Body of pancreas (tissue), 4 donors: ENCODE results near the gene NXPH4. TPM values are rescaled to one million over a fixed set of nuclear protein-coding genes. Genes with fewer than 3 reads are reported as not detected.
A peak's percentile ranks its signal among the peaks of the same experiment; 100 is the strongest.

Source experiments
- ATAC-seq: fragments of 150-250 bp; one replicate; pipeline ENCODE4 v1.9.1; 2016
- DNase-seq, 4 donors: peaks; one replicate each; pipeline ENCODE4 v3.0.0-alpha.2; 2019
- H3K27ac ChIP-seq, 4 donors: fragments of 200-600 bp; sonication (generic); 1 replicate in 3 of 4; 2 replicates in 1 of 4; pipeline versions ENCODE4 v1.5.1 to v1.6.1; 2016 to 2019; ENCODE audit warnings: mild to moderate bottlenecking in 1 of 4, mixed read lengths in 1 of 4, moderate library complexity in 1 of 4
- H3K27me3 ChIP-seq, 2 donors: fragments of 200-600 bp; sonication (generic); one replicate each; pipeline ENCODE4 v1.6.0; 2016; ENCODE audit warnings: mild to moderate bottlenecking in 1 of 2
- H3K36me3 ChIP-seq, 2 donors: fragments of 200-600 bp; sonication (generic); replicated peaks in 1 of 2; 2 replicates each; pipeline ENCODE4 v1.5.1; 2016; ENCODE audit warnings: low read depth in 2 of 2; ENCODE audit not compliant: insufficient read depth in 1 of 2
- H3K4me1 ChIP-seq: fragments of 200-600 bp; sonication (generic); one replicate; pipeline ENCODE4 v1.6.0; 2016
- H3K4me3 ChIP-seq, 2 donors: fragments of 200-600 bp; sonication (generic); 1 replicate in 1 of 2; 2 replicates in 1 of 2; pipeline ENCODE4 v1.5.1; 2016 to 2019
- H3K9me3 ChIP-seq, 3 donors: fragments of 200-600 bp; sonication (generic); 1 replicate in 2 of 3; 2 replicates in 1 of 3; pipeline ENCODE4 v1.5.1; 2016
- POLR2A ChIP-seq, 3 donors: fragments of 450-650 bp; IDR thresholded peaks; one replicate each; pipeline ENCODE4 v1.6.1; 2016; ENCODE audit warnings: antibody characterized with exemption in 3 of 3, mild to moderate bottlenecking in 2 of 3
- WGBS, 2 donors: methylation state at CpG; one replicate each; pipeline ENCODE4 v1.1.5; 2017; 5-methylcytosine and 5-hydroxymethylcytosine counted together
- intact Hi-C: fragments of 100-400 bp; cut with DNase I; formaldehyde crosslinking; loops from one replicate; pipeline ENCODE4 v1.15.1; 2023
- total RNA-seq, 2 donors: library from RNA; depleted of rRNA; stranded (reverse); fragments of >200 nt; gene quantifications; one replicate each; pipeline ENCODE4 v1.1.0, GENCODE V29; 2016
- TF ChIP-seq, protein P1 (sequence below), 7 experiments: fragments of 450-650 bp in 4 of 7; fragments of 200-600 bp in 3 of 7; sonication (generic) in 3 of 7; IDR thresholded peaks; one replicate each; pipeline ENCODE4 v1.5.1; 2016 to 2019; ENCODE audit warnings: antibody characterized with exemption in 7 of 7

NXPH4 gene
- total RNA-seq, 2 donors from 2014 or later: 2.9 to 4.6 TPM

DNA sequence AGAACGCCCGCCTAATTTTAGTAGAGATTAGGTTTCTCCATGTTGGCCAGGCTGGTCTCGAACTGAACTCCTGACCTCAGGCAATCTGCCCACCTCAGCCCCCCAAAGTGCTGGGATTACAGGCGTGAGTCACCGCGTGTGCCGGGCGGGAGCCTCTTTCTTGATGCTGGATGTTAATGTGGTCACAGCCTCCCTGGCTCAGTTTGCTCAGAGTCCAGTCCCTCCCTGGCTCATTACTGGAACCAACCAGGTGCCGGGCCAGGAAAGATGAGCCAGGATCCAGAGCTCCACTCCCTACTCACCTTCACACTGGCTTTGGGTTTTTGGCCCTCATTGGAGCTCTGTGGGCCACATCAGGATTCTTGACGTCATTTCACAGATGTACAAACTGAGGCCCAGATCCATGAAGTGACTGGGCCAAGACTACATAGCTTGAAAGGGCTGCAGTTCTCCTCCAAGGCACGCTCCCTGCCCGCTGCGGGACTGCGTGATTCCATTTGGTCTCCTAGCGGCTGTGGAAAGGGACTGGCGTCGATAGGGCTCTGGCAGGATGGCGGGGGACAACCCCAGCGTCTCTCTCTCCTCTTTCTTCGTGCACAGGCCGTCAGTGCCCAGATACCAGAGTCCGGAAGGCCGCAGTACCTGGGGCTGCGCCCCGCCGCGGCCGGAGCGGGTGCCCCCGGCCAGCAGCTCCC is 7.8 kb downstream of the NXPH4 start:
- ATAC-seq (no peak), DNase-seq (no peak)
- peaks cover 0 to 28% of the 10 kb centered on the region in 2 donors for H3K27me3 ChIP-seq
- 50 to 68% methylated on average over 11 to 30 of the region's 30 CpGs for WGBS, 2 donors
- TF ChIP-seq, protein P1, sequence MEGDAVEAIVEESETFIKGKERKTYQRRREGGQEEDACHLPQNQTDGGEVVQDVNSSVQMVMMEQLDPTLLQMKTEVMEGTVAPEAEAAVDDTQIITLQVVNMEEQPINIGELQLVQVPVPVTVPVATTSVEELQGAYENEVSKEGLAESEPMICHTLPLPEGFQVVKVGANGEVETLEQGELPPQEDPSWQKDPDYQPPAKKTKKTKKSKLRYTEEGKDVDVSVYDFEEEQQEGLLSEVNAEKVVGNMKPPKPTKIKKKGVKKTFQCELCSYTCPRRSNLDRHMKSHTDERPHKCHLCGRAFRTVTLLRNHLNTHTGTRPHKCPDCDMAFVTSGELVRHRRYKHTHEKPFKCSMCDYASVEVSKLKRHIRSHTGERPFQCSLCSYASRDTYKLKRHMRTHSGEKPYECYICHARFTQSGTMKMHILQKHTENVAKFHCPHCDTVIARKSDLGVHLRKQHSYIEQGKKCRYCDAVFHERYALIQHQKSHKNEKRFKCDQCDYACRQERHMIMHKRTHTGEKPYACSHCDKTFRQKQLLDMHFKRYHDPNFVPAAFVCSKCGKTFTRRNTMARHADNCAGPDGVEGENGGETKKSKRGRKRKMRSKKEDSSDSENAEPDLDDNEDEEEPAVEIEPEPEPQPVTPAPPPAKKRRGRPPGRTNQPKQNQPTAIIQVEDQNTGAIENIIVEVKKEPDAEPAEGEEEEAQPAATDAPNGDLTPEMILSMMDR (IDR thresholded peaks at IDR 0.05): no peak
- TF ChIP-seq POLR2A (IDR thresholded peaks at IDR 0.05): no peak
- H3K4me1 ChIP-seq: peaks cover 10% of the 10 kb centered on the region
- no peaks in the 10 kb centered on the region for H3K36me3 ChIP-seq
- H3K9me3 ChIP-seq: no peaks in the 10 kb centered on the region
- no peak overlapping the region for H3K27ac ChIP-seq
- intact Hi-C loops: no loop called here
- H3K4me3 ChIP-seq: no peak overlapping the region

DNA sequence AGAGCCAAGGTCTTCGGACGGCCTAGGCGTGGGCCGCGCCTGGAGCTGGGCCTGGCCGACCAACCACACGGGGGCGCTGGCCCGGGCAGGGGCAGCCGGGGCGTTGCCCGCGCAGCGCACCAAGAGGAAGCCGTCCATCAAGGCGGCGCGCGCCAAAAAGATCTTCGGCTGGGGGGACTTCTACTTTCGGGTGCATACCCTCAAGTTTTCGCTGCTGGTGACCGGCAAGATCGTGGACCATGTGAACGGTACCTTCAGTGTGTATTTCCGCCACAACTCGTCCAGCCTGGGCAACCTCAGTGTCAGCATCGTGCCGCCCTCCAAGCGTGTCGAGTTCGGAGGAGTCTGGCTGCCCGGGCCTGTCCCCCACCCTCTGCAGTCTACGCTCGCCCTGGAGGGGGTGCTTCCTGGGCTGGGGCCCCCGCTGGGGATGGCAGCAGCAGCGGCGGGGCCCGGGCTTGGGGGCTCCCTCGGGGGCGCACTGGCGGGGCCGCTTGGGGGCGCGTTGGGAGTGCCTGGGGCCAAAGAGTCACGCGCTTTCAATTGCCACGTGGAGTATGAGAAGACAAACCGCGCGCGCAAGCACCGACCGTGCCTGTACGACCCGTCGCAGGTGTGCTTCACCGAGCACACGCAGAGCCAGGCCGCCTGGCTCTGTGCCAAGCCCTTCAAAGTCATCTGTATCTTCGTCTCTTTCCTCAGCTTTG is 8.5 kb downstream of the NXPH4 start:
- 14 to 47% methylated on average over 3 to 56 of the region's 61 CpGs for WGBS, 2 donors
- DNase-seq (peak in 3 of 4 donors; percentile 46 to 57 (median 48)), ATAC-seq (peak; percentile 30)
- H3K9me3 ChIP-seq: no peaks in the 10 kb centered on the region
- no peak overlapping the region for H3K27ac ChIP-seq
- H3K27me3 ChIP-seq: peaks cover 0 to 27% of the 10 kb centered on the region in 2 donors
- no peak overlapping the region for H3K4me3 ChIP-seq
- no peak for TF ChIP-seq POLR2A (IDR thresholded peaks at IDR 0.05)
- TF ChIP-seq, protein P1 (IDR thresholded peaks at IDR 0.05): peak; percentile 35 to 71 (median 54)
- H3K4me1 ChIP-seq: peaks cover 16% of the 10 kb centered on the region
- no peaks in the 10 kb centered on the region for H3K36me3 ChIP-seq
- intact Hi-C loops: no loop called here

DNA sequence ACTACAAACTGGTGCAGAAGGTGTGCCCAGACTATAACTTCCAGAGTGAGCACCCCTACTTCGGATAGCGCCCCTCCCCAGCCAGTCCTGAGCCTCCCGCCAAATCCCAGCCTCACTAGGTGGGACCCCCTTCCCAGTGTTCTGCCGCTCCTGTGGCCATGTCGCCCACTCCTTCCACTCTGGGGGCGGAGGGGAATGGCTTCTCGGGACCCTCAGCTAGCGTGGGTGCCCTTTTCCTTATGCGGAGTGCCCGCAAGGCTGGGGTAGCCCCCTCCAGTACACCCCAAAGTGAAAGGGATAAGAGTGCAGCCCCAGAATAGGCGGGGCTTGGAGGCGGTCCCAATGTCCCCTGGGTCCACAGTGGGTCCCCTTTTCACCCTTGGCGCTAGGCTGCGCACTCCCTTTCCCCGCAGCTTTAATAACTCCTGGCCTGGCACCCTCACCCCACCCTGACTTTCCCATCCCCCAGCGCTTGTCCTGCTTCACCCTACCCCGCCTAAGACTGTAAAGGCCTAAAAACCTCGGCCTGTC is 9.2 kb downstream of the NXPH4 start:
- Histone ChIP-seq H3K27ac (no peak overlapping the region), H3K4me3 (no peak overlapping the region), H3K27me3 (peaks cover 0 to 27% of the 10 kb centered on the region in 2 donors), H3K36me3 (no peaks in the 10 kb centered on the region), H3K4me1 (peaks cover 22% of the 10 kb centered on the region), H3K9me3 (no peaks in the 10 kb centered on the region)
- WGBS, 2 donors: 54 to 73% methylated on average over 16 to 18 of the region's 18 CpGs
- ATAC-seq: no peak
- intact Hi-C loops: no loop called here
- no peak for DNase-seq
- TF ChIP-seq, protein P1 (IDR thresholded peaks at IDR 0.05): no peak
- no peak for TF ChIP-seq POLR2A (IDR thresholded peaks at IDR 0.05)

DNA sequence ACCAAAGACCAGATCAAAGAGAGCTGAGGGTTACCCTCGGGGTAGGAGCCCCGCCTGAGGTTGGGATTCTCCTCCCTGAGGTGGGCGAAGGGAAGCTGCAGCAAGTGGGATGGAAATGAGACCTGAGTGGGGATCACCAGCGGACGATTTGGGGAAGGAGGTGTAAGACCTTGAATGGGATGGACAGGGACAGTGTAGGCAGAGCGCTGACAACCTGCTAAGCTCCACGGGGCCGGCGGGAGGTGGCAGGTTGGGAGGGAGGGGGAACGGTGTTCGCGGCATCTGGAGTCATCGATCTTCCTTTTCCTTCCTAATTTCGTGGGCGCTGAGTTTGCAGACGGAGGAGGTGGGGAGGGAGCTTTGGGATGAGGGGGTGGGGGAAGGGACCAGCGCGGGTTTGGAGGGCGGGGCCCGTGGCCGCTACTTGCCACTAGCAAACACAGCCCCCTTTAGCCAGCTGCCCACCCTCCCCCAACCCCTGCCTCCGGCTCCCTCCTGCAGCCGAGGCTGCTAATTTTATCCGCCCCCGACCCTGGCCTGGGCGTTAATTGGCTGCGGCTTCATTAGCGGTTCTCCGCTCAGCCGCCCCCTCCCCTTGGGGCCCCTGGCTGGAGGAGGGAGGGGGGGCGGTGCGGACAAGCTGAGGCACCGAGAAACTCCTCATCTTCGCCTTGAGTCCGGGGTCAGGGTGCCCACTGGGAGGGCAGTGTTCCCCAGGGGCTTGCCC is 10.2 kb downstream of the NXPH4 start:
- Histone ChIP-seq H3K27me3 (peaks cover 0 to 17% of the 10 kb centered on the region in 2 donors), H3K27ac (no peak overlapping the region), H3K4me3 (no peak overlapping the region), H3K9me3 (no peaks in the 10 kb centered on the region), H3K36me3 (no peaks in the 10 kb centered on the region), H3K4me1 (peaks cover 32% of the 10 kb centered on the region)
- ATAC-seq (no peak), DNase-seq (no peak)
- intact Hi-C loops: no loop called here
- no peak for TF ChIP-seq POLR2A (IDR thresholded peaks at IDR 0.05)
- TF ChIP-seq, protein P1 (IDR thresholded peaks at IDR 0.05): no peak
- 27 to 35% methylated on average over 27 to 28 of the region's 35 CpGs for WGBS, 2 donors
